GM18526 (cell line): Measurements from ENCODE around the gene LARGE1.

Source experiments
- POLR2A ChIP-seq: IDR thresholded peaks from 3 replicates; pipeline ENCODE4 v1.6.1; 2011; ENCODE audit not compliant: insufficient read length; ENCODE audit errors: extremely low read depth

The LARGE1 gene

GRCh38 chr22:33529424-33530113, 390.7 kb downstream of the LARGE1 start:
- no peak for TF ChIP-seq POLR2A

GRCh38 chr22:33528183-33528582, 392.1 kb downstream of the LARGE1 start:
- no peak for TF ChIP-seq POLR2A

GRCh38 chr22:33526434-33527107, 393.7 kb downstream of the LARGE1 start:
- TF ChIP-seq POLR2A = no peak

- no peak for TF ChIP-seq POLR2A
Observed at GRCh38 chr22:33524511-33525260, 395.6 kb downstream of the LARGE1 start.

- TF ChIP-seq POLR2A = no peak
Observed at GRCh38 chr22:33521879-33522665, 398.2 kb downstream of the LARGE1 start.

GRCh38 chr22:33520904-33521780, 399.1 kb downstream of the LARGE1 start:
- no peak for TF ChIP-seq POLR2A

- TF ChIP-seq POLR2A = no peak
Observed at GRCh38 chr22:33519974-33520903, 400.0 kb downstream of the LARGE1 start.

GRCh38 chr22:33519071-33519973, 401.0 kb downstream of the LARGE1 start:
- TF ChIP-seq POLR2A = no peak

GRCh38 chr22:33518405-33518804, 401.9 kb downstream of the LARGE1 start:
- no peak for TF ChIP-seq POLR2A

GRCh38 chr22:33515795-33516194, 404.5 kb downstream of the LARGE1 start:
- no peak for TF ChIP-seq POLR2A

- TF ChIP-seq POLR2A = no peak
Observed at GRCh38 chr22:33513388-33514338, 406.6 kb downstream of the LARGE1 start.

- no peak for TF ChIP-seq POLR2A
Observed at GRCh38 chr22:33512908-33513307, 407.4 kb downstream of the LARGE1 start.
